ENCODE results near the gene CCDC116.

The CCDC116 gene

DNA sequence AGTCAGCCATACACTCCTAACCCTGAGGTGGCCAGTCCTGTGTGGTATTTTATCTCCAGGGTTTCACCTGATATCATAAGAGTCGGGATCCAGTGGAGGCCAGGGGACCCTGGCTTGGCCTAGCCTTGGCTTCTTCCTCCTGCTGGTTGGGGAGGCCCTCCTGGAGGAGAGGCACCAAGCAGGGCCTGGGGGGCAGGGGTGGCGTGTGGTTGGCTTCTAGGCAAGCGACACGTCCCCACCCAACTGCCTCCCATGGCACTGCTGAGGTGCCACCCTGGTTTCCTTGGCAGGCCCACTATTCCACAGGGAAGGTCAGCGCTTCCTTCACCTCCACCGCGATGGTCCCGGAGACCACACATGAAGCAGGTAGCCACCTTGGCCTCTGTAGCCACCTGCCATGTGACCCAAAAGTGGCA is 53.6 kb downstream of the CCDC116 start:
- no peak for TF ChIP-seq CTCF (IDR thresholded peaks at IDR 0.05; ENCODE audit: insufficient read depth, low read depth, low read length, missing control alignments)
- no peak overlapping the region for H3K4me3 ChIP-seq (ENCODE audit: low read depth, low read length)
- DNase-seq (ENCODE audit: low read depth), result no peak
